ENCODE results near the gene JAKMIP2.

- no peak for TF ChIP-seq CTCF (IDR thresholded peaks at IDR 0.05)
- no peak for TF ChIP-seq POLR2A (IDR thresholded peaks at IDR 0.05)
These were observed 137.3 kb downstream of the JAKMIP2 start for GRCh38 chr5:147645197-147645596.

All from heart left ventricle (tissue), 13 donors.